ENCODE results near the gene PPP1R37.

PPP1R37 gene

DNA sequence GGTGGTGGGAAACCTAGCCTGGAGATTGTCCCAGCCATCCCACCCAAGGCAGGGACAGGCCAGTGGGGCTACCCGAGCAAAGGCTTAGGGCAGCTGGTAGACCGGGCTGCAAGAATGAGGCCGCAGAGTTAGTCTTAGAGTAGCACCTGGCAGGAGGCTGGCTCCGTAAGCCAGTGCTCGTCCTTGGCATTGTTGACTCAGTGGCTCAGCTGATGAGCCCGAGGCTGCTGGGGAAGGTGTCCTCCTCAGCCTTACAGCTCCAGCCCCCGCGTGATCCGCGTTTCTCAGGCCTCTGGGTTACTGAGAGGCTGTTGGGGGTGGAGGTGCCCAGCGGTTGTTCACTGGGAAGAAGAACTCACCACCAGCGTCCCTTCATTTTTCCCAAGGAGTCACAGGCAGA lies 24.7 kb downstream of the PPP1R37 start:
- DNase-seq: peak; percentile 40

DNA sequence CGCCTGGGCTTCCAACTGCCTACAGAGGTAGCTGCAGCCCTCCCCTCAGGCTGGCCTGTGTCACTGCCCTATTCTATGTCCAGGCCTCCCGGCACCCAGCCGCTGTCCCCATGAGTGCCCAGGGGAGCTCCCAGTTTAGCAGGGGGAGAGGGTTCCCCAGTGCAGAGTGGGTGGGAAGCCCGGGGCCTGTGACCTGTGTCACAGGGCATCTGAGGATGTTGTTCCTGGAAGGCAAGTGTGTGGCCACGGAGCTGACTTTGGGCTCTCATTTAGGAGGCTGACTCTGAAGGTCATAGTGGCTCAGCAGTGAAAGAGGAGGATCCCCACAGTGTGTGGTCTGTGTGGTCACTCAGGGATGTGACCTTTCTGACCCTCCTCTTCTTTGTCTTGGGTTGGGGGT lies 25.1 kb downstream of the PPP1R37 start:
- DNase-seq: no peak

DNA sequence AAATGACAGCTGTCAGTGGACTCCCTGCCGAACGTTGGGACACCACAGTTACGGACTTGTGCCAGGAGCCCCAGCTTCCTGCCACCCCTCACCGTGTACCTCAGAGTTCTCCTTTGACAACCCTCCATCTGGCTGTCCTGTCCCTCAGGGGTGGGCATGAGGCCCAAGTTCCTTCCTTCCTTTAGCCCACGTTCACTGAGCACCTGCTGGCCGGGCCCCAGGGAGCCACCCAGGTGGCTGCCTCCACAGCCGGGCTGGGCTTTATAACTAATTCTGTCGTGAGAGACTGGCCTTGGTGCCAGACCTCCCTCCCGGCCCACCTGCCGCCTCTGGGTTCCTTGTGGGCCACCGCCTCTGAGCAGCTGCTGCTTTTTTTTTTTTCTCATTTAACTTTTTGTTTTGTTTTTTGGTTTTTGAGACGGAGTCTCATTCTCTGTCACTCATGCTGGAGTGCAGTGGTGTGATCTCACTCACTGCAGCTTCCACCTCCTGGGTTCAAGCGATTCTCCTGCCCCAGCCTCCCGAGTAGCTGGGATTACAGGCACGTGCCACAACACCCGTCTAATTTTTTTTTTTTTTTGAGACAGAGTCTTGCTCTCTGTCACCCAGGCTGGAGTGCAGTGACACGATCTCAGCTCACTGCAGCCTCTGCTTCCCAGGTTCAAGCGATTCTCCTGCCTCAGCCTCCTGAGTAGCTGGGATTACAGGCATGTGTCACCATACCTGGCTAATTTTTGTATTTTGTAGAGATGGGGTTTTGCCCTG lies 25.8 kb downstream of the PPP1R37 start:
- peak; percentile 33 for DNase-seq

DNA sequence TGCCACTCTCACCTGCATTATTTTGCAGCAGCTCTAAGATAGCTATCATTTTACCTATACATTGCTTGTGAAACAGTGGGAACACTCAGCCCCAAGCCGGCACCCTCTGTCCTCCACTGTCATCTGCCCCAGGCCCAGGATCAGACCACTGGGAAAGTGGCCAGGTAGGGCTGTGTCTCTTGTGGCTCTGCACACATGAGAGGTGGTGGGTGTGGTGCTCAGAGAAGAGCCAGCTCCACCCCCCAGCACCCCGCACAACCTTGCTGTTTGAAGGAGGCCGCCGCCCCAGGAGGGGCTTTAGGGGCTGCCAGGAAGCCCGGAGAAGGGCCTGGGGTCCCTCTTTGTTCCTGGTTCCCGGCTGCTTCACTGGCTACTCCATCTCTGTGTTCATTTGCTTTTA lies 26.6 kb downstream of the PPP1R37 start:
- DNase-seq: no peak

DNA sequence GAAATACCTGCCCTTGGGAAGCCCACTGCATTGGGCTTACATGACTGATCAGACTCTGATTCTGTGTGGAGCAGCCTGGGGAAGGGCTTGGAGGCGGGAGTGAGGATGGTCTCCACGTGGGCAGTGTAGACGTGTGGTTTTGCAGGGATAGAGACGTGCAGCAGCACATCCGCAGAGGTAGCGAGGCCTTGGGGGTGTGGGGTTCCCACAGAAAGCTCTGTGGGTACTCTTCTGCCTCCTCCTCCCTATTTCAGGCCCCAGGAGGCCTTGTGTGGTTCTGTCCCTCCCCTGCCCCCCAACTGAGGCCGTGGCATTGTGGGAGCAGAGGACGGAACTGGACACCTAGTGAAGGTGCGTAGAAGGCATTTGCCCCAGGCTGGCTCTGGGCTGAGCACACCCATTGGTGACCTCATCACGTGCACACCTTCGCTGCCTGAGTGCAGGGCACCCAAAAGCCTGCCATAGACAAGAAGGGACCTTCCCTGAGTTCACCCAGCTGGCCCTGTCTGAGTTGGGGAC lies 28.9 kb downstream of the PPP1R37 start:
- no peak for DNase-seq

DNA sequence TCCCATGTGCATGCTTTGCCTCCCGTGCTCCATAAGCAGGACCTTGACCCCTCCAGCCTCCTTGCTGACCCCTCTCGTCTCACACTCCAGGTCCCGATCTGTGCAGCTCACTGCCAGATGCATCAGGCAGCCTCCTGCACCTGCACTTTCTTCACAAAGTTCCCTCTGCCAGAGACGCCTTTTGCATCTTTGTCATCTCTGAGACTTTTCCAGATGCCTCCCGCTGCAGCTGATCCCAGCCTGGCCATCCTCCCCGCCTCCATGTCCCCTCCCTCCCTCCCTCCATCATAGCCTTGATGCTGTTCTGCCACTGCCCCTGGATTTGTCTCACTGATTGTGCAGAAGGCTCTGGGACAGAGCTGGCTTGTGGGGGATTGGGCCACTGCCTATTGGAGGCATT lies 29.9 kb downstream of the PPP1R37 start:
- no peak for DNase-seq

DNA sequence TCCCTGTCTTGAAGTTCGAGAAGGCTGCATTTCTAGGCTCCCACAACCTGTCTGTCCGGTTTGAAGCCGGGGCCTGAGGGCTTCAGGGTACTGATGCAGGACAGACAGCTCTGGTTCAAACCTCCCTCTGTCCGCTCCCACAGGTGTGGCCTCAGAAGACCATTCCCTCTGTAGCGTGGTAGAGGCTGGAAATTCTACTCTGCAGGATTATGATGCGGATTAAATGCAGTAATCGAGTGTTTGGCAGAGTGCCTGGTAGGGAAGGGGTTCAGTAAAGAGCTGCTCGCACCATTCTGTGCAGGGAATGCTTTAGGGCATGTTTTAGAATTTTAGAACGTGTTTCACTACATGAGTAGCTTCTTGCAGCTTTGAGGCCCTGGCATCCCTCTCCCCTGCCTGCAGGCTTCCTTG lies 30.5 kb downstream of the PPP1R37 start:
- DNase-seq: peak; percentile 17

DNA sequence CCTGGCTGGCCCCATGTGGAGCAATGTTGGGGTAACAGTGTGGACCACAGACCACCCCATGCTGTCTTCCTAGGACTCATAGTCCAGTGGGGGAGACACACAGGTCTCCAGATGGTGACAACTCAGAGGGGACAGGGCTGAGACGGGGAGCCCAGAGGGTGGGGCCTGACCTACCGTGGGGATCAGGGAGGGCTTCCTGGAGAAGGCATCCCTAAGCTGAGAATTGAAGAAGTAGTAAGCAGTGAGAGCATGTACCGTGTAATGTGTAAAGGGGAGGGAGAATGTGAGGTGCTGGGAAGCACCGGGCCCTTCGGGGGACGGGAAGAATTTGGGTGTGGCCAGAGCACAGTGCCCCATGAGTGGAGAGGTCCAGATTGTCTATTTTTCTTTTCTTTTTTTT lies 31.0 kb downstream of the PPP1R37 start:
- DNase-seq: no peak

DNA sequence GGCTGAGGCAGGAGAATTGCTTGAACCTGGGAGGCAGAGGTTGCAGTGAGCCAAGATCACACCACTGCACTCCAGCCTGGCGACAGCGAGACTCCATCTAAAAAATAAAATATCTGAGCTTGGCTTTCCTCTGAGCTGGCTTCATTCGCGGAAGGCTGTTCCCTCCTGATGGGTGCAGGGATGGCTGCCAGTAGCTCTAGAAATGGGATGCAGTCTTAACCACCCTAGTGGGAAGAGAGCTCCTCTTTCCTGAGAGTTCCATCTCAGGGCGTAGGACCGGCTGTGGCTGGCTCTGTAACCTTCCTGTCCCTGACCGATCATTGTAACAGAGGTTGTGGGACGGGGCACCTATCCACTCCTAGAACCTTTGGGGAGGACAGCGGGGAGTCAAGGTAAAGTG lies 32.4 kb downstream of the PPP1R37 start:
- no peak for DNase-seq

DNA sequence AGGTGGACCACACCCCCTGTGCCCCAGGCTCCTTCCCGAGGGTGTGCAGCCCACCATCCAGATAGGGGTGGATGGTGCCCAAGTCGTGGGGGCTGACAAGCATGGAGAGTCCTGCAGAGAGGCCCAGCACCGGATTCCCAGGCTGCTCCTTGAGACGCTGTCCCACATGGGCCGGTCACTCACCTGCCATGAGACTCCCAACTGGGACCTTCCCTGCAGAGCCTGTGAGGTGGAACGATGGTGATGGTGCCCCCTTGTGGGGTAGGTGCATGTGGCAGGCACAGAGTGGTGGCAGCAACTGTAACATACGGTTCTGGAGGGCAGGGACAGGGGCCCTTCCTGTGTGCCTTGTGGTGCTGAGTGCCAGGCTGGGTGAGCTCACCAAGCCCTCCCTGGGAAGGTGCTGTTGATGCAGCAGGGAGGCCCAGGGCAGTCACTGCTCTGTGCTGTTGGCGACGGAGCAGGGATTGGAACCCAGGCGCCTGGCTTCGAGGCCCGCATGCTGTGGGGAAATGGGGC lies 33.1 kb downstream of the PPP1R37 start:
- peak; percentile 29 for DNase-seq

DNA sequence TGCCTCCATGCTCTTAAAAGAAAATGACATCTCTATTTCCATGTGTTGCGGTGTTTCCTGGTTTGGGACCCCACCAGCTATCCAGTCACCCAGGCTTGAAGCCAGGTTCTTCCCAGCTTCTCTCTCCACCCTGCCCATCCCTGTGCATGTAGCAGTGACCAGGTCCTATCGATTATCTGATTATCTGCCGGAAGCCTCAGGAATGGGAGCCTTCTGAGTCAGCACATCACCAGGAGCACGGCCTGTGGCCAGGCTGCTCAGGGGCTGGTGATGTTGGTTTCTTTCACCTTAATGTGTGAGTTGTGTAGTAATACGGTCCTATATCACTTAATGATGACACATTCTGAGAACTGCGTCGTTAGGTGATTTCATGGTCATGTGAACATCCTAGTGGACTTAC lies 33.7 kb downstream of the PPP1R37 start:
- no peak for DNase-seq

DNA sequence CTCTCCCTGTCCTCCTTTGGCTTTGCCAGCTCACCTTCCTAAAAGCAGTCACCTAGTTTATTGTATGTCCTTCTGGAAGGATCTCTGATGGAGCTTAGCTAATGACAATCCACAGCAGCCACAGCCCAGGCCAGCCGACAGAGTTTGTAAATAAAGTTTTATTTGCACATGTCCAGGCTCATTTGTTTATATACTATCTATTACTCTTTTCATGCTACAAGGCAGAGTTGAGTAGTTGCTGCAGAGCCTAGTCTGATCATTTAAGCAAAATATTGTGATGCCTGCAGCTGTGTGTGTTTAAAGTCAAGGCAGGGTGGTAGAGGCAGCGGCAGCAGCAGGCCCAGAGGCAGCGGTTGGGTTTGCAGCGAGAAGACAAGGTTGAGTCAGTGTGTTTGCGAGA lies 35.2 kb downstream of the PPP1R37 start:
- peak; percentile 33 for DNase-seq

DNA sequence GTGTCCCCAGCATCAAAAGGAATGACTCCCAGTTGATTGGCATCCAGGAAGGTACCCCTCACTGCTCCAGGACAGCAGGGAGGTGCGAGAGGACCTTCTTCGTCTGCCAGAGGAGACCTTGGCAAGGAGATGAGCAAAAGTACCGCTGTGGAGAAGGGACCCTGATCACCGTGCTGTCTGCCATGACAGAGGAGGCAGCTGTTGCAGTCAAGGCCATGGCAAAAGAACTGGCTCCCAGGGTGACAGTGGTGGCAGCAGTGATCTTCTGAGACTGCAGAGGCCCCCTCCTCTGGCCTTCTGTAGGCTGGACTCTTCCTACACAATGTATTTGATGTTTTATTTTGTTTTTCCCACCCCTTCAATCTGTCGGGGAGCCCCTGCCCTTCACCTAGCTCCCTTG lies 35.8 kb downstream of the PPP1R37 start:
- no peak for DNase-seq

DNA sequence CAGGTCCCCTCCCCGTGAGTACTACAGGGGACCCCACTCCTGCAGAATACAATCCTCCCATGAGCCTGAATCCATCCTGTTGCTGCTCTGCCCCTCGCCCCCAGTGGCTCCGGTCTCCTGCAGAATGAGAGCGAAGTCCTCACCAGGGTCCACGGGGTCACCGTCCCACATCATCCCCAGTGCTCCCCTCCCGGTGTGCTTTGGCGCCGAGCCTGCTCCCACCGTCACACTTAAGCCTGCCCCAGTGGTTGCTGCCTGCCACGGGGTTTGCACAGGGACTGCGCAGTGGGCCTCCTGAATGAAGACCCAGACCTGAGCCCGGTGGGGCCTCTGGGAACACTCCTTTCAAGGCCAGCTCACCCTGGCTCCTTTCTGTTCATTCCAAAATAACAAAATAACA lies 37.3 kb downstream of the PPP1R37 start:
- no peak for DNase-seq

DNA sequence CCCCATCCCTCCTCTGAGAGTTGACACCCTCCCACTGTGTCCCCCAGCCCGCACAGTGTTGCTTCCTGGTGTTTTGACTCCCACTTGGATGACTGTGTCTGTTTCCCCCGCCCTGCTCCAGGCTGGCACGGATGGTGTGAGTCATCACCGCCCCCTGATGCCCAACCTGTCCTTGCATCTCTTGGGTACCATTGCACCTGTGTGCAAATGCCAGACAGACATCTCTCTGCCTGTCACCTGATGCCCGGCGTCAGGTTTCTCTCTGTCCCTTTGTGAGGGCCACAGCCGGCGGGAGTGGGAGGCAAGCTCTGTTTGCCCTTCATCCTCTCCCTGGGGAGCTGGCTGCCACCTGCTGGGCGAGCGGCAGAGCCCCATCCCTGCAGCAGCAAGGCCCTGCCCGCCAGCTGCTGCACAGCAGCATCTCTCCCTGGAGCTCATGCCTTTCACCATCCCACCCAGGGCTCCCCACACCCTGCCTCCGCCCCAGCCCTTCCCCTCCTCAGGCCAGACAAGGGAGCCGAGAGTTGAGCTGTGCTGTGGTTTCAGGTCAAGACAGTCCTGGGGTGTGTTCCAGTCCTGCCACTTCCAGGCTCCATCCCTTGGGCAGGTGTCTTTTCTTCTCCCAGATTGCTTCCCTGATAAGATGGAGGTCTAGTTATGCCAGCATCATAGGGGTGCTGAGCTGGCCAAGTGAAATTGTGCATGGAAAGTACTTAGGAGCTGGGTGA lies 38.1 kb downstream of the PPP1R37 start:
- DNase-seq: peak; percentile 97

DNA sequence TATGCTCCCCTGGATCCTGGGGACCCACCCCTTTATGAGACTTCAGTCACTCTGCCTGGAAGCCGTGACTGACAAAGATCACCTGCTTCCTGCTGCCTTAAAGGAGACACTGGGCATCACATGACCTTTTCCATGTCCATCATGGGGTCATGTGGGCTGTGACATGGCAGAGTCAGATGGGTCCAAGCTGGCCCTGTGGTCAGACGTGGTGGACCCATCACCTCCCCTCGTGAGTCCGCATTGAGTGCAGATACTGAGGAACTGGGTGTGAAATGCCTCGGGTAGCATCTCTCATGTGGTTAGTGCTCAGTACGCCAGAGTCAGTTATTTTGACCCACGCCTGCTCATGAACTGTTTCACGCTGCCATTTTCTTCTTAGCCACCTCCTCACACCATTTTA lies 40.7 kb downstream of the PPP1R37 start:
- no peak for DNase-seq

DNA sequence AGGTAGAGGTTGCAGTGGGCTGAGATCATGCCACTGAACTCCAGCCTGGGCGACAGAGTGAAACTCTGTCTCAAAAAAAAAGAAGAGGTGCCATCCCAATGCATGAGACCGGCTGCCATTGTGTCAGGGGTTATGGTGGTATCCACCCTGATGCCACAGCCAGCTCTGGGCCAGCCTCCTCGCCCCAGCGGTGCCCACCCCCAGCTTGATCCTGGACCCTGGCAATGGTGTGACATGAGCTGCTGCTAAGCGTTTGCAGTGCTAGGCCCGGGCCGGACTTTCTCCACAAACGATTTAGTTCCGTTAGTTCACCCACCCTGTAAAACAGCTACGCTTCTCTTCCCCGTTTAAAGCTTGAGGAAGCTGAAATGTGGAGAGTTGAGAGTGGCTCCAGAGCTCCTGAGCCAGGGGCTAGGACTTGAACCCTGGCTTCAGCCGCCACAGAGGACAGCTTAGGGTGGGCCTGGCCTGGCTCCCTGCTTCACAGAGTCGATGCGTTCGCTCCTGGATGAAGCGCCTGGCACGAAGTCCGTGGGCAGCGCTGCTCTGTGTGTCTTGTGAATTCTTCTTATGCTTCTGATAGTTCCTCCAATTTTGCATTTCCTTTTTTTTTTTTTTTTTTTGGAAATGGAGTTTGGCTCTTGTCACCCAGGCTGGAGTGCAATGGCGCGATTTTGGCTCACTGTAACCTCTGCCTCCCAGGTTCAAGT lies 42.4 kb downstream of the PPP1R37 start:
- DNase-seq: no peak

DNA sequence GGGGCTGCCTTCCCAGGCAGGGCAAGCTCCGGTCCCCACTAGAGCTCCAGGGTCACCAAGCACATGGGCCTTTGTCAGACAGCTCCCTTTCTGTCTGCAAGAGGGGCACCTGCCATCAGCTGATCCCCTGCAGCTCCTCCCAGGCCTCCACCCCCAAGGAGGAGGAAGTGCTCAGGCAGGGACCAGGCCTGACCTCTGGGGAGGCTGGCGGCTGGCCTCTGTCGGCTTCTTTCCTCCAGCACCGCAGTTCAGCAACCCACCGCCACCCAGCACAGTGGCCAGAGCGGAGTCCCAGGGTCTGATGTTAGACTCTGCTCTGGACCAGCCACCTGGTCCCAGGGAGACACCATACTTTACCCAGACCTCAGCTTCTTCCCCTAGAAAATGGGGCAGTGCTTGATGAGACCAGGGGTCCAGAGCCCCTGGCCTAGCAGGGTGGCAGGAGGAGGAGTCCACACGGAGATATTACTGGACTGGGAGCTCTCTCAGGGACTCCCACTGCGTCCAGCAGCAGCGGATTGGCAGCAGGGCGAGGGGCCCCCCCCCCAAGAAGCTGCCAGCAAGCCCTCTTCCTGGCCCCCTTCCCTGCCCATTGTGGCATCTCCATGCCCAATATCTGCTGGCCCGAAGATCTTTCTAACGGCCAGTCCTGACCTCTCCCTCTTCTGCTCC lies 43.7 kb downstream of the PPP1R37 start:
- no peak for DNase-seq

DNA sequence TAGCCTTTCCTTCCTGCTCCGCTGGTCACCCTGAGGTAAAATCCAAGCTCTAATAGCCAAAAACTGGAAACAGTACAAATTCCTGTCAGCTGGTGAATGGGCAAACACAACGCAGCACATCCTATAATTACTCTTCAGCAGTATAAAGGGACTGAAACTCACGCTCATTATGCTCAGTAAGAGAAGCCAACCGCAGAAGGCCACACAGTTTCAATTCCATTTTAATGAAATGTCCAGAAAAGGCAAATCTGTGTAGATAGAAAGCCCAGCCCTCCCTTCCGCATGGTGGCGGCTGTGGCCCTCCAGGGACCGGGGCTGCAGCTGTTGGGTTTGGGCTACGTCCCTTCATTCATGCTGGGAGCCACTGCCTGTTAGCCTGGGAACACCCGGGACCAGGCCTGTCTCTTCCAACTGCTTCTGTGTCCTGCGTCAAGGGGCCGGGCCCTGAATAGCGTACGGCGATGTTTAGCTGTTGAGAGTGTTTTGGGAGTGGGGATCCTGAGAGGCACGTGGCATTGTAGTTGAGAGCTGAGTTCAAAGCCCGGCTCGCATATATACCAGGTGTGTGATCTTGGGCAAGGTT lies 44.3 kb downstream of the PPP1R37 start:
- no peak for DNase-seq

DNA sequence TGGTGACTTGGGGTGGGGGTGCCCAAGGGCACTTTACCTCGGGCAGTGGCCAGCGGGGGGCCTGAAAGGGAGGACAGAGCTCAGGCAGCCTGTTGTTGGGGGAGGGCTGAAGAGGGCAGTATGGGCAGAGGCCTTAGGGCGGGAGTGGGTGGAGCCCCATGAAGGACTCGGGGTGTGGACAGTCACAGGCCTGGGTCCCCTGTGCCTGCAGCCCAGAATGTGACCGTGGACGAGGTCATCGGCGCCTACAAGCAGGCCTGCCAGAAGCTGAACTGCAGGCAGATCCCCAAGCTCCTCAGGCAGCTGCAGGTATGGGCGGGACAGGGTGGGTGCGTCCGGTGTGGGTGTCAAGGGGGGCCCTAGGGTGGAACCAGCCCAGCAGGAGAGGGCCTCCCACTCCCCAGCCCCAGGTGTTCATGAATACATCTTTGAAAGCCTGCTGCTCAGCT lies 45.3 kb downstream of the PPP1R37 start:
- no peak for DNase-seq

DNA sequence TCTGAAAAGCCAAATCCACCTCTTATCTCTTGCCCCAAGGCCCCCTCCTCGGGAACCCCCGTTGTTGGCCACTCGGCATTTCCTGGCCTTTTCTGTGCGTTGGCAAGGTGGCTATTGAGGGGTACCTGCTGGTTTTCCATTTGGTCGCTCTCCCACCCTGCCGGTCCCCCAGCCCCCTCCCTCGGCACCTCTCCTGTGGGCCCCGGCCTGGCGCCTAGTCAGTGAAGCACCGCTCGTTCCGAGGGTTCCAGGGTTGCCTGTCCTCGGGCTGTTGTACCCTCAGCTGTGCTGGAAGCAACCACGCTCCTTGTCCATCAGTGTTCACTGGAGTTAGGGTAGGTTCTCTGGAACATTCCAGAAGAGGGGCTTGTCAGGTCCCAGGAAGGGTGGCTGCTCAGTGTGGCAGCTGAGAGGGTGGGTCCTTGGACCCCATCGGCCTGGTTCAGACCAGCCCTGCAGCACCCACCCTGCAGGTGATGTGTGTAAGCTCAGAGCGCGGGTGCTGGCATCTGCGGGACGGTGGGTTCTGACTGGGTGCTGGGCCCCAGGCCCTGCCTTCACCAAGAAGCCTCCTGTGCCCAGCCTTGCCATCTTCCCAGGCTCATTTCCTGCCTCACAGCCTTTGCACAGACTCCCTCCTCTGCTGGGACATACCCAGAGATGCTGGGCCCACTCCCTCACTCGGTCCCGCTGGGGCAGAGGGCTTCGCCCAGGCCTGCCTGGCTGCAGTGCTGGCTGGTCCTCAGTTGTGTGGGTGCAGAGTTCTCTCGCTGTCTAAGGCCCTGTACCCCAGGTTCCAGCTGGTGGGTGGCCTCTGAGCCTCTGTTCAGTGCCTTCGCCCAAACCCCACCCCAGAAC lies 46.5 kb downstream of the PPP1R37 start:
- no peak for DNase-seq

DNA sequence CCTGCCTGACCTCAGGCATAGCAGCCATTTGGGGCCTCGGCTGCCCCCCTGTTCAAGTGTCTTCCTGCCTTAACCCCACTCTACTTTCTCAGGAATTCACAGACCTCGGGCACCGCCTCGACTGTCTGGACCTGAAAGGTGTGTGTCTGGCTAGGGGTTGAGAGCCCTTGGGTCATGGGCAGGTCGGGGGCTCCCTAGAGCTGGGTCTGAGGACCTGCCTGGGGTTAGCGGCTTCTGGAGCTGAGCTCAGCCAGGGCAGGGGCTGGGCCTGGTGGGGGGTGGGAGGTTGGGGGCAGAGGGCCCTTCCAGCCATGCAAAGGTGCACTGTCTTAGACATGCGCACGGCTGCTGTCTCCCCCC lies 47.1 kb downstream of the PPP1R37 start:
- no peak for DNase-seq
